Measurements from ENCODE around the gene FOXQ1. TPM values are rescaled to one million over a fixed set of nuclear protein-coding genes. Genes with fewer than 3 reads are reported as not detected.

FOXQ1 gene
- total RNA-seq, 1 donor from 2014 or later: 2.0 TPM

DNA sequence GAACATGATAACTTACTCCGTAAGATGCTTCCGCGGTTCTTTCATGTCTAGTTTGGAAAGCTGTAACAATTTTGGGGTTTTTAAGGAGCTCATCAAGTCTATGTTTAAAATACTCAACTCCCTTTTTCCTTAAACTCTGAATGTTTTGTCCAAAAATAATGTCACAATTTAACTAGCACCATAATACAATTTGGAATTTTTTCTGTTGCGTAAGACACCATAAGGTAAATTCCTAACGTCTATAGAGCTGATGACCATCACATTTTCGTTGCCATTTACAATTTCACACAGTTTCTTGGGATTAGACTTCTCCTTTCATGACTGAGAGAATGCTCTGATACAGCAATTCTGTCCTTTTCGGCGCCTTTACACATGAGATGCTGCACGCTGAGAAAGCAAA is 50.7 kb downstream of the FOXQ1 start:
- H3K4me3 Mint-ChIP-seq (ENCODE audit: low read depth): no peak overlapping the region
- no peak for DNase-seq (ENCODE audit: low spot score, unreplicated experiment)
- TF ChIP-seq, protein P1, sequence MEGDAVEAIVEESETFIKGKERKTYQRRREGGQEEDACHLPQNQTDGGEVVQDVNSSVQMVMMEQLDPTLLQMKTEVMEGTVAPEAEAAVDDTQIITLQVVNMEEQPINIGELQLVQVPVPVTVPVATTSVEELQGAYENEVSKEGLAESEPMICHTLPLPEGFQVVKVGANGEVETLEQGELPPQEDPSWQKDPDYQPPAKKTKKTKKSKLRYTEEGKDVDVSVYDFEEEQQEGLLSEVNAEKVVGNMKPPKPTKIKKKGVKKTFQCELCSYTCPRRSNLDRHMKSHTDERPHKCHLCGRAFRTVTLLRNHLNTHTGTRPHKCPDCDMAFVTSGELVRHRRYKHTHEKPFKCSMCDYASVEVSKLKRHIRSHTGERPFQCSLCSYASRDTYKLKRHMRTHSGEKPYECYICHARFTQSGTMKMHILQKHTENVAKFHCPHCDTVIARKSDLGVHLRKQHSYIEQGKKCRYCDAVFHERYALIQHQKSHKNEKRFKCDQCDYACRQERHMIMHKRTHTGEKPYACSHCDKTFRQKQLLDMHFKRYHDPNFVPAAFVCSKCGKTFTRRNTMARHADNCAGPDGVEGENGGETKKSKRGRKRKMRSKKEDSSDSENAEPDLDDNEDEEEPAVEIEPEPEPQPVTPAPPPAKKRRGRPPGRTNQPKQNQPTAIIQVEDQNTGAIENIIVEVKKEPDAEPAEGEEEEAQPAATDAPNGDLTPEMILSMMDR (IDR thresholded peaks at IDR 0.05; ENCODE audit: unreplicated experiment): no peak
- peaks cover 49% of the 10 kb centered on the region for H3K27me3 Mint-ChIP-seq
- H3K9me3 Mint-ChIP-seq (ENCODE audit: low read depth): no peaks in the 10 kb centered on the region
- no peaks in the 10 kb centered on the region for H3K4me1 Mint-ChIP-seq (ENCODE audit: low read depth)
- no peaks in the 10 kb centered on the region for H3K36me3 Mint-ChIP-seq (ENCODE audit: insufficient read depth)
- H3K27ac Mint-ChIP-seq: no peak overlapping the region

DNA sequence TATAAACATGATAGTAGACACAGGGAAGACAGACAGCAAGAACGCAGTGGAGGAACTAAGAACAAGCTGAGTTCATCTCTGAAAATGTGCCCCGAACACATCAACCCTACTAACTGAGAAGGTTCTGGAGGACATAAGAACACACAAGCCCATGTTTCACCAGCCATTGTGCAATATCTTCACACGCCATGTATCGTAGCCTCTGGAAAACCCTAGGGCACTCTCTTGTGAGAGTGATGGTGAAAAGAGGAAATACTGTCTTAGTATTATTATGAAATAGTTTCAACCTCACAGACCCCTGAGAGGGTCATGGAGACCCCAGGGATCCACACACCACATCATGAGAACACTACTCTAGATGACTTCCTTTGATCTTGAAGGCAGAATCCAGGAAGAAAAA is 51.4 kb downstream of the FOXQ1 start:
- no peaks in the 10 kb centered on the region for H3K36me3 Mint-ChIP-seq (ENCODE audit: insufficient read depth)
- DNase-seq (ENCODE audit: low spot score, unreplicated experiment): no peak
- no peaks in the 10 kb centered on the region for H3K9me3 Mint-ChIP-seq (ENCODE audit: low read depth)
- TF ChIP-seq, protein P1 (IDR thresholded peaks at IDR 0.05; ENCODE audit: unreplicated experiment): no peak
- peaks cover 55% of the 10 kb centered on the region for H3K27me3 Mint-ChIP-seq
- no peak overlapping the region for H3K27ac Mint-ChIP-seq
- H3K4me3 Mint-ChIP-seq (ENCODE audit: low read depth): no peak overlapping the region
- no peaks in the 10 kb centered on the region for H3K4me1 Mint-ChIP-seq (ENCODE audit: low read depth)

DNA sequence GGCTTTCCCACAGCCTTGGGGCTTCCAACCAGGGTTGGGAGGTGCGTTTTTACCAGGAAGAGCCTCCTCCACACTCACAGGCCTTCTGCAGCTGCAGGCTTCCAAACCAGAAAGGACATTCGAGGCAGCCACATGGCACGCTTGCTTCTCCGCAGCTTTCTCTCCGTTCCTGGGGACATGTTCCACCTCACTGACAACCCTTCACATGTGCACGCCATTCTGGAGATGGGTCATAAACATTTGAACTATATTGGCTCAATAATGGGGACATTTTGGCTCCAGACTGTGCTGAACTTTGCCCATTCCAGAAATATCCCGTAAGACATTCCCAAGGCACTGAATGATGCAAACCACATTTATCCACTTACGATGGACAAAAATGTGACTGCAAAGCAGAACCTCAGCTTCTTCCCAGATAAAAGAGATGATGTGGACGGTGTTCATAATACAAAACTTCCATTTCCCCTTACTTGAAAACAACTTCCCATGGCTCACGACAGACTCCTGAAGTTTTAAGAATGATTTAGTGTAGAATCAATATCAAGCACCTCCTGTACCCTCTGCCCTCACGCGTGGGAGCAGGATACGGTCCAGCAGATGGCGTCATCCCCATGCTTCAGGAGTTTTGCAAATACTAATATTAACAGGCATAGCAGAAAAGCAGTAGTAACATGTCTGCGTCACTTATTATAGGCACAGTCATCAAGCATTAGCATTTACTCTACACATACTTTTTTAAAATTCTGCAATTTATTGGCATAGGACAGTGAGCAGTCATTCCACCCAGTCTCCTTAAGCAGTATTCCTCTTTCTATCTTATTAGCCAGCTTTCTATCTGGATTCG is 52.1 kb downstream of the FOXQ1 start:
- Mint-ChIP-seq H3K27me3 (peaks cover 61% of the 10 kb centered on the region), H3K4me3 (ENCODE audit: low read depth) (no peak overlapping the region), H3K36me3 (ENCODE audit: insufficient read depth) (no peaks in the 10 kb centered on the region), H3K9me3 (ENCODE audit: low read depth) (no peaks in the 10 kb centered on the region), H3K27ac (no peak overlapping the region), H3K4me1 (ENCODE audit: low read depth) (no peaks in the 10 kb centered on the region)
- DNase-seq (ENCODE audit: low spot score, unreplicated experiment): no peak
- TF ChIP-seq, protein P1 (IDR thresholded peaks at IDR 0.05; ENCODE audit: unreplicated experiment): peak; percentile 22

Other genes starting within 250 kb of the FOXQ1 start
- not detected in 2 replicates for gene FOXF2, start 77.5 kb downstream of the FOXQ1 start, total RNA-seq